HG02678 (cell line): Measurements from ENCODE around the gene PCDHB1.

ENCODE experiments used
- ATAC-seq: cut with Tn5 transposase; IDR thresholded peaks from one replicate; pipeline ENCODE4 v1.9.1; 2021; ENCODE audit warnings: mild to moderate bottlenecking, moderate library complexity; ENCODE audit not compliant: unreplicated experiment

The PCDHB1 gene

GRCh38 chr5:141050622-141051520 lies at the start of gene PCDHB1:
Gene PCDHB1 (plus strand): TSS chr5:141051374. CDS start chr5:141051471, 97 bp downstream.
- no peak for ATAC-seq

- no peak for ATAC-seq
Measured at GRCh38 chr5:141001446-141001843, 49.7 kb upstream of the PCDHB1 start.

- no peak for ATAC-seq
Measured at GRCh38 chr5:141001844-141002604, 49.1 kb upstream of the PCDHB1 start.

GRCh38 chr5:141002605-141002965 lies 48.6 kb upstream of the PCDHB1 start:
- ATAC-seq, result no peak

- ATAC-seq, result no peak
Measured at GRCh38 chr5:141003031-141003430, 48.1 kb upstream of the PCDHB1 start.

- no peak for ATAC-seq
Measured at GRCh38 chr5:141003791-141004611, 47.2 kb upstream of the PCDHB1 start.

GRCh38 chr5:141007791-141008190 lies 43.4 kb upstream of the PCDHB1 start:
- ATAC-seq, result no peak

- ATAC-seq, result no peak
Measured at GRCh38 chr5:141010047-141010793, 41.0 kb upstream of the PCDHB1 start.

GRCh38 chr5:141017943-141018342 lies 33.2 kb upstream of the PCDHB1 start:
- ATAC-seq, result no peak

- no peak for ATAC-seq
Measured at GRCh38 chr5:141022384-141022783, 28.8 kb upstream of the PCDHB1 start.

- no peak for ATAC-seq
Measured at GRCh38 chr5:141031006-141031405, 20.2 kb upstream of the PCDHB1 start.

GRCh38 chr5:141032626-141033025 lies 18.5 kb upstream of the PCDHB1 start:
- ATAC-seq, result no peak

- ATAC-seq, result no peak
Measured at GRCh38 chr5:141039061-141039460, 12.1 kb upstream of the PCDHB1 start.

- ATAC-seq, result no peak
Measured at GRCh38 chr5:141039517-141039916, 11.7 kb upstream of the PCDHB1 start.

- ATAC-seq, result no peak
Measured at GRCh38 chr5:141040093-141040770, 10.9 kb upstream of the PCDHB1 start.

- ATAC-seq, result peak; percentile 45
Measured at GRCh38 chr5:141040771-141041426, 10.3 kb upstream of the PCDHB1 start.

- no peak for ATAC-seq
Measured at GRCh38 chr5:141041427-141041785, 9.8 kb upstream of the PCDHB1 start.

GRCh38 chr5:141042555-141042954 lies 8.6 kb upstream of the PCDHB1 start:
- no peak for ATAC-seq

GRCh38 chr5:141051521-141051866 lies 320 bp downstream of the PCDHB1 start:
- no peak for ATAC-seq

GRCh38 chr5:141077826-141078225 lies 26.7 kb downstream of the PCDHB1 start:
- ATAC-seq, result no peak
